Mesothelial cell of epicardium (in vitro differentiated cells): ENCODE results near the gene APCDD1. TPM values are rescaled to one million over a fixed set of nuclear protein-coding genes. Genes with fewer than 3 reads are reported as not detected.

ENCODE experiments used
- DNase-seq, 2 experiments: peaks; one replicate each; pipeline ENCODE4 v3.0.0; 2021; ENCODE audit warnings: low spot score in 2 of 2; ENCODE audit not compliant: unreplicated experiment in 2 of 2
- H3K27ac Mint-ChIP-seq: 2 replicates; pipeline ENCODE4 v1.8.0; 2021; ENCODE audit warnings: mixed read lengths
- H3K27me3 Mint-ChIP-seq: 2 replicates; pipeline ENCODE4 v1.8.0; 2021; ENCODE audit warnings: low read depth, mixed read lengths
- H3K36me3 Mint-ChIP-seq: 2 replicates; pipeline ENCODE4 v1.8.0; 2021; ENCODE audit warnings: mixed read lengths
- H3K4me1 Mint-ChIP-seq: 2 replicates; pipeline ENCODE4 v1.8.0; 2021; ENCODE audit warnings: mixed read lengths
- H3K4me3 Mint-ChIP-seq: 2 replicates; pipeline ENCODE4 v1.8.0; 2021; ENCODE audit warnings: mild to moderate bottlenecking, moderate library complexity, mixed read lengths
- H3K9me3 Mint-ChIP-seq: 2 replicates; pipeline ENCODE4 v1.8.0; 2021; ENCODE audit warnings: mixed read lengths
- CTCF ChIP-seq: fragments of 200-600 bp; sonication (generic); IDR thresholded peaks from one replicate; pipeline ENCODE4 v1.5.0; 2021; ENCODE audit warnings: antibody characterized with exemption; ENCODE audit not compliant: unreplicated experiment
- total RNA-seq: library from RNA; stranded (reverse); gene quantifications from 3 replicates; pipeline ENCODE4 v1.2.1, GENCODE V29; 2021

The APCDD1 gene
- total RNA-seq, 1 donor from 2014 or later: 104 TPM

DNA sequence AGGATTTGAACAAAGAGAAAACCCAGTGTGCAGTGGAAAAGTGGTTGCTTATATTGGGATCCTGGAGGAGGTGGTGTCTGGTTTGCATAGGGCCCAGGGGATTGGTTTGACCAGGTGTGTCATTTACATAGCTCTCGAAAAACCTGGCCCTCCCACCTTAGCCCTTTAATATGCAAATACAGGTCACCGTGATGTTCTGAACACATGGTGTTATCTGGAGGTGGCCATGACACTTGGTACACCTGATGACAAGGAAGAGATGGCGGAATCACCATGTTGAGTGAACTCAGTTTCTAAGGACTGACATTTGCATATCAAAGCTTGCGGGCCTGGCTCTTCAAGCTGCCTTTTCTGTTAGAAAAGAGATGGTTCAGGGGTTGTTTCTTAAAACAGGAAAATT, 69.1 kb downstream of the APCDD1 start:
- no peaks in the 10 kb centered on the region for H3K36me3 Mint-ChIP-seq
- H3K4me3 Mint-ChIP-seq: no peak overlapping the region
- no peak overlapping the region for H3K27ac Mint-ChIP-seq
- H3K4me1 Mint-ChIP-seq: peaks cover 31% of the 10 kb centered on the region
- DNase-seq: no peak
- H3K27me3 Mint-ChIP-seq: no peaks in the 10 kb centered on the region
- no peak for TF ChIP-seq CTCF
- H3K9me3 Mint-ChIP-seq: no peaks in the 10 kb centered on the region

GRCh38 chr18:10524507-10525370, 70.3 kb downstream of the APCDD1 start:
- H3K27ac Mint-ChIP-seq: peak overlapping the region; percentile 65

GRCh38 chr18:10525371-10525691, 70.9 kb downstream of the APCDD1 start:
- TF ChIP-seq CTCF: no peak
- no peaks in the 10 kb centered on the region for H3K27me3 Mint-ChIP-seq
- DNase-seq: no peak
- no peaks in the 10 kb centered on the region for H3K36me3 Mint-ChIP-seq
- peaks cover 23% of the 10 kb centered on the region for H3K4me1 Mint-ChIP-seq
- no peaks in the 10 kb centered on the region for H3K9me3 Mint-ChIP-seq
- no peak overlapping the region for H3K27ac Mint-ChIP-seq
- peak overlapping the region; percentile 97 for H3K4me3 Mint-ChIP-seq

More at GRCh38 chr18:10524507-10525370, 70.3 kb downstream of the APCDD1 start:
- H3K4me1 Mint-ChIP-seq: peaks cover 26% of the 10 kb centered on the region
- H3K36me3 Mint-ChIP-seq: no peaks in the 10 kb centered on the region
- DNase-seq: no peak
- no peaks in the 10 kb centered on the region for H3K9me3 Mint-ChIP-seq
- no peak for TF ChIP-seq CTCF
- peak overlapping the region; percentile 97 for H3K4me3 Mint-ChIP-seq
- H3K27me3 Mint-ChIP-seq: no peaks in the 10 kb centered on the region

DNA sequence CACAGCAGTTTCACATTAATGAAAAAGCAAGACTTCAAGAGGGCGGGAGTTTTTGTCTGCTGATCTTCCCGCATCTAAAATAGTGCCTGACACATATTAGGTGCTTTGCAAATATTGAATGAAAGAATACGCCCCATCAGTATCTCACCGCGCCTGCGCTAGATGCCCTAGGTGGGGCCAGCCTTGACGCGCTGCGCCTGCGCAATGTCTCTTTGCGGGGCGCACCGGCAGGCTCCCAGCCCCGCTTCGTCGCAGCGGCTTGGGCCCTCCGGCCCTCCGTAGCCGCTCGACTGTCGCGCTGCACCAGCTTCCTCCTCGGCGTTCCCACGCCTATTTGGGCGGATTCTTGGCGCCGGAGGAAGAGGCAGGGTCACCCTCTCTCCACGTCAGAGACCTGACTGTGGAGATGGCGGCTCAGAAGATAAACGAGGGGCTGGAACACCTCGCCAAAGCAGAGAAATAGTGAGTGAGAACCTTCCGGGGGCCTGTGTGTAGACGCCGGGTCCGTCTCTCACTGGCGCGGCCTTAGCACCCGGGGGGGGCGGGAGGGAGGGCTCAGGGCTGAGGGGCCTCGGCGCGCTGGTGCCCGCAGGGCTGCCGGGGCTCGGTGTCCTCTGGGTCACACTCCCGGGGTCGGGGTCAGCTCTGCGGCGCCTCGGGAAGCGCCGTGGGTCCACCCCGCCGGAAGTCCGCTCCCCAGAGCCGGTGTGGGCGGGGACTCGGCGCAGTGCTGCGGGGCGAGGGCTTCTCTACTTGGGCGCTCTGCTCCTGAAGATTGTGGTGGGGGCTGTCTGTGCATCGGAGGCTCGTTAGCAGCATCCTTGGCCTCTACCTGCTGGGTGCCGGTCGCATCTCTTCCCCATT, 71.5 kb downstream of the APCDD1 start, which contains the start of gene NAPG:
TSS of gene NAPG (plus strand) at position 331 of the 864 bp plus-strand sequence. CDS start at position 407, 76 bp downstream.
- Mint-ChIP-seq H3K9me3 (no peaks in the 10 kb centered on the region), H3K27me3 (no peaks in the 10 kb centered on the region), H3K4me3 (peak within 1 kb of the TSS; percentile 97), H3K27ac (peak within 1 kb of the TSS; percentile 98), H3K36me3 (no peaks in the 10 kb centered on the region), H3K4me1 (peaks cover 23% of the 10 kb centered on the region)
- DNase-seq: peak; percentile 83 to 89
- no peak for TF ChIP-seq CTCF

DNA sequence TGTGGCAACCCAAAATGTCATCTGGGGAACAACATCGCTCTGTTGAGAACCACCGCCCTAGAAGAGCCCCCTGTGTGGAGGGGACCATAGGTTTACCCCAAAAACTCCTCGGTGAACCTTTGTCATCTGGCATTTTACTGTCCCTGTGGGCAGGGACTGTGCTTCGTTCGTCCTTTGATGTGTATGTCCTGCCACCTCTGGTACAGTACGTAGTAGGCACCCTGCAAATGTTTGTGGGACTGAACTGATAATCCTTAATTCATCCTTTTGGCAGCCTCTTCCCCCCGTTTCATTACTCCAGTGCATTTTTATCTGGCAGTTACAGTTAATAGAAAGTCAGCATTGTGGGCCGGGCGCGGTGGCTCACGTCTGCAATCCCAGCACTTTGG, 72.1 kb downstream of the APCDD1 start:
- Mint-ChIP-seq H3K4me3 (peak overlapping the region; percentile 97), H3K27ac (peak overlapping the region; percentile 90), H3K4me1 (peaks cover 23% of the 10 kb centered on the region), H3K27me3 (no peaks in the 10 kb centered on the region), H3K36me3 (no peaks in the 10 kb centered on the region), H3K9me3 (no peaks in the 10 kb centered on the region)
- DNase-seq: no peak
- TF ChIP-seq CTCF: no peak
